ENCODE data around the gene BYSL. TPM values are rescaled to one million over a fixed set of nuclear protein-coding genes. Genes with fewer than 3 reads are reported as not detected.

Gene BYSL
- total and polyA plus RNA-seq, 2 donors (not counting 3 experiments of a cell fraction or from before 2014, with no cell fraction given), result 33.1 to 41.8 TPM

DNA sequence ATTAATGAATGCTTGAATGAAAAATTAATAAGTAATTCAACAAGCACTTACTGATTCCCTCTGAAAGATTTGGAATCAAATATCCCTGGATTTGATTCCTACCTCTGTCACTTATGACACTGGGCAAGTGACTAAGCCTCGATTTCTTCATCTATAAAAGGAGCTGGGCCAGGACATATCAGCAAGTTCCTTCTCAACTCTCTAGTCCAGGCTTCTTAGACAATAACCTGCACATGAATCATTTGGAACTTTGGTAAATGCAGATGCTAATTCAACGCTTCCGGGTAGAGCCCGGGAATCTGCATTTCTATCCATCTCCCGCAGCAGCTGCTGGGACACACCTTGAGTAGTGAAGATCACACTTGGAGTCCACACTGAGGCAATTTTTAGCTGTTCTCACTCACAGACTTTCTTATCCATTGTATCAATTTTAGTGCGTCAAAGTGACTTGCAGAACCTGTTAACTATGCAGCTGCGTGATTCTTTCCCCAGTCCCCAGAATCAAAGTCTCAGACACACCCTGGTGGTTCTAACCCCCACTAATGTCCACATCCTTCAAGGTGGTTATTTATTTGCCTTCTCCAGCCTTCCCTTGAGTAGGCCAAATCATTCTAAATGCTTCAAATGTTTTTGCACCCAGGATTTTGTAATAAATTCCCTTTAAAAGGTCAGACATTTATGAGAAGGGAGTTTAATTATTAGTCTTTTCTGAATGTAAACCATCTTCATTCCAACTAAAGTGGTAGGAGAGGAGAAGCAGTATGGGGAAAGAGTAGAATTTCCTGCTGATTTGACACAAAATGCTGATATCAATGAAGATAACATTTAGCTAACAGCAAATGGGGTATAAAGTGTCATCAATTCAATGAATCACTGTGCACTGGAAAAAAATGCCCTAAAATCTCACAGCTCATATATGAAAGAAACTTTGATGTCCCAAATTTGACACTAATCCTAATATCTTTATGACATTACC, 46.3 kb downstream of the BYSL start:
- peak; percentile 6 for TF ChIP-seq POLR2AphosphoS5 (IDR thresholded peaks at IDR 0.05; ENCODE audit: insufficient read depth, low read depth, low read length)
- TF ChIP-seq POLR2A (IDR thresholded peaks at IDR 0.05; ENCODE audit: low read depth, low read length), result no peak
- TF ChIP-seq, protein P1, sequence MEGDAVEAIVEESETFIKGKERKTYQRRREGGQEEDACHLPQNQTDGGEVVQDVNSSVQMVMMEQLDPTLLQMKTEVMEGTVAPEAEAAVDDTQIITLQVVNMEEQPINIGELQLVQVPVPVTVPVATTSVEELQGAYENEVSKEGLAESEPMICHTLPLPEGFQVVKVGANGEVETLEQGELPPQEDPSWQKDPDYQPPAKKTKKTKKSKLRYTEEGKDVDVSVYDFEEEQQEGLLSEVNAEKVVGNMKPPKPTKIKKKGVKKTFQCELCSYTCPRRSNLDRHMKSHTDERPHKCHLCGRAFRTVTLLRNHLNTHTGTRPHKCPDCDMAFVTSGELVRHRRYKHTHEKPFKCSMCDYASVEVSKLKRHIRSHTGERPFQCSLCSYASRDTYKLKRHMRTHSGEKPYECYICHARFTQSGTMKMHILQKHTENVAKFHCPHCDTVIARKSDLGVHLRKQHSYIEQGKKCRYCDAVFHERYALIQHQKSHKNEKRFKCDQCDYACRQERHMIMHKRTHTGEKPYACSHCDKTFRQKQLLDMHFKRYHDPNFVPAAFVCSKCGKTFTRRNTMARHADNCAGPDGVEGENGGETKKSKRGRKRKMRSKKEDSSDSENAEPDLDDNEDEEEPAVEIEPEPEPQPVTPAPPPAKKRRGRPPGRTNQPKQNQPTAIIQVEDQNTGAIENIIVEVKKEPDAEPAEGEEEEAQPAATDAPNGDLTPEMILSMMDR (IDR thresholded peaks at IDR 0.05; ENCODE audit: extremely low read depth in 1 of 2, insufficient read depth in 1 of 2, low read depth in 1 of 2, low read length in 2 of 2), result no peak
- TF ChIP-seq FOS (IDR thresholded peaks at IDR 0.05; ENCODE audit: borderline replicate concordance, insufficient read depth, low read length), result no peak
- ChIA-PET CTCF (interaction anchor here (1.0 to 1.5 kb wide), 4 partner anchors 31 to 120 kb away, joined by 3 to 5 read pairs (median 4); no protein-coding TSS in a partner anchor), POLR2A (interaction anchor here (0.8 kb wide), 1 partner anchor 63 kb away, joined by 3 read pairs; no protein-coding TSS in a partner anchor)
- peak overlapping the region; percentile 58 for H3K27ac ChIP-seq (ENCODE audit: insufficient read depth, low read depth, low read length)
- FAIRE-seq (peak; percentile 21), DNase-seq (ENCODE audit: low read depth, low spot score) (no peak)
- H4K20me1 ChIP-seq (replicated peaks; ENCODE audit: control insufficient read depth, extremely low read depth, insufficient read depth, low read length), result no peaks in the 10 kb centered on the region
- H3K9ac ChIP-seq (replicated peaks; ENCODE audit: extremely low read depth, insufficient read depth, low read length), result peak overlapping the region; percentile 3
- no peaks in the 10 kb centered on the region for H3K79me2 ChIP-seq (ENCODE audit: control insufficient read depth, insufficient read depth, low read length)
- H3K4me3 ChIP-seq (replicated peaks in 1 of 3; ENCODE audit: insufficient read depth in 1 of 3, low read depth in 1 of 3, low read length in 3 of 3), result no peak overlapping the region
- peak overlapping the region; percentile 39 for H3K4me2 ChIP-seq (ENCODE audit: insufficient read depth, low read length)
- no peaks in the 10 kb centered on the region for H3K27me3 ChIP-seq (ENCODE audit: control insufficient read depth in 2 of 2, insufficient read depth in 2 of 2, low read length in 2 of 2)
- H3K9me1 ChIP-seq (replicated peaks; ENCODE audit: control insufficient read depth, extremely low read depth, insufficient read depth, low read length), result no peaks in the 10 kb centered on the region
- BruUV-seq (replicated peaks), result TSS peak; percentile 39
- dilution Hi-C loops (cut with MboI; ENCODE audit: extremely low pct_ligation_motif_present, low sequenced_read_pairs), result no loop called here
- no peaks in the 10 kb centered on the region for H3K36me3 ChIP-seq (ENCODE audit: control insufficient read depth in 2 of 2, extremely low read depth in 1 of 2, insufficient read depth in 2 of 2, low read length in 2 of 2)
- intact Hi-C loops (cut with micrococcal nuclease), result loop anchor here (1.0 to 5.0 kb wide), 4 partner anchors 26 to 77 kb away; partner anchors contain the start of genes BYSL, CCND3 and MED20
- no peaks in the 10 kb centered on the region for H3K9me3 ChIP-seq (replicated peaks; ENCODE audit: control insufficient read depth, insufficient read depth, low read length)
- H2AFZ ChIP-seq (ENCODE audit: low read depth, low read length), result no peak overlapping the region
- peaks cover 38% of the 10 kb centered on the region for H3K4me1 ChIP-seq (ENCODE audit: control insufficient read depth, extremely low read depth, insufficient read depth, low read length)

Measured in endothelial cell of umbilical vein (primary cell).